ENCODE results near the gene SPTBN4.
"Not testable (repeated sequence)": the region's sequence is repeated elsewhere in the genome, so short reads cannot be mapped to it uniquely, and the experiment has no call there.

The SPTBN4 gene

DNA sequence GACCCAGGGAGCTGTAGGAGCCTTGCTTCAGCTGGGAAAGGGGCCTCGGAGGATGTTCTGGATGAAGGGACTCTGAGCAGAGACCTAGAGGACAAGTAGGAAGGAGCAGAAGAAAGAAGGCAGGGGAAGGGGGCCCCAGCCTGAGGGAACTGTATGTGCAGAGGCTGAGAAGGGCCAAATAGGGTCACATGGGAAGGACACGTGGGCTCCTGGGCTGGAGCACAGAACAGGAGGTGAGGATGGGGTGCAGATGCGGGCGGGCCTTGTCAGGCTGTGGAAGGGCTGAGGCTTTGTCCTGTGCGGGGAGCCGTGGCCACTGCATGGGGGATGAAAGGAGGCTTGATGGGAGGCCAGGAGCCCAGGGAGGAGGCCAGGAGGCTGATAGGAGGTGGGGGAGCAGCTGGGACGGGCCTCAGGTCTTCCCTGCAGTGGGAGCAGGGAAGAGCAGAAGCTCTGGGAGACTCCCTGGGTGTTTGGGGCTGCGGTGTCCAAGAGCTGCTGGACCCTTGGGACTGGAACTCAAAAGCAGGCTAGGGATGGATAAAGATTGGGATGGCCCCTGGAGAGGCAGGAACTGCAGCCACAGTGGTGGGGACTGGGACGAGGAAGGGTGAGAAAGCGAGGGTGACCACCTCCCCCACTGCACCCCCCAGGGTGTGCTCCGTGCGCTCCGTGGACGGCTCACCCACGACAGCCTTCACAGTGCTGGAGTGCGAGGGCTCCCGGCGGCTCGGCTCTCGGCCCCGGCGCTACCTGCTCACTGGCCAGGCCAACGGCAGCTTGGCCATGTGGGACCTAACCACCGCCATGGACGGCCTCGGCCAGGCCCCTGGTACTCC is 123.0 kb downstream of the SPTBN4 start:
- DNase-seq, result no peak

DNA sequence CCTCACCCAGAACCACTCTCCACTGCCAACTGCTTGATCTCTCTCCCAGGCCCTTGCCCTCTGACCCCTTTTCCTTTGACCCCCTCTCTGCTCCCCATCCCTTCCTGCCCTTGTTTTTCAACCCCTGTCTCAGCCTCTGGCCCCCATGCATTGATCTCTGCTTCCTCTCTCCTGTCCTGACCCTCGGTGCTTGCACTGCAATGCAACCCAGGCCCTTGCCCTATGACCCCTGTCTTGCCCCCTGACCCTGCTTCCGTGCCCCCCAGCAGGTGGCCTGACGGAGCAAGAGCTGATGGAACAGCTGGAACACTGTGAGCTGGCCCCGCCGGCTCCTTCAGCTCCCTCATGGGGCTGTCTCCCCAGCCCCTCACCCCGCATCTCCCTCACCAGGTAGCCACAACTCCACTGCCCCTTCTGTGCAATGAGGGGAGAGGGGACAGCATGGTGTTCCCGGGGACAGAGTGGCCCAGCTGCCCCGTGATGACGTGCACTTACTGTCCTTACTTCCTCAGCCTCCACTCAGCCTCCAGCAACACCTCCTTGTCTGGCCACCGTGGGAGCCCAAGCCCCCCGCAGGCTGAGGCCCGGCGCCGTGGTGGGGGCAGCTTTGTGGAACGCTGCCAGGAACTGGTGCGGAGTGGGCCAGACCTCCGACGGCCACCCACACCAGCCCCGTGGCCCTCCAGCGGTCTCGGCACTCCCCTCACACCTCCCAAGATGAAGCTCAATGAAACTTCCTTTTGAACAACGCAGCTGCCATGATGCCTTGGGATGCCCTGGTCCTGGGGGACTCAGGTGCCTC is 123.9 kb downstream of the SPTBN4 start:
- no peak for DNase-seq

DNA sequence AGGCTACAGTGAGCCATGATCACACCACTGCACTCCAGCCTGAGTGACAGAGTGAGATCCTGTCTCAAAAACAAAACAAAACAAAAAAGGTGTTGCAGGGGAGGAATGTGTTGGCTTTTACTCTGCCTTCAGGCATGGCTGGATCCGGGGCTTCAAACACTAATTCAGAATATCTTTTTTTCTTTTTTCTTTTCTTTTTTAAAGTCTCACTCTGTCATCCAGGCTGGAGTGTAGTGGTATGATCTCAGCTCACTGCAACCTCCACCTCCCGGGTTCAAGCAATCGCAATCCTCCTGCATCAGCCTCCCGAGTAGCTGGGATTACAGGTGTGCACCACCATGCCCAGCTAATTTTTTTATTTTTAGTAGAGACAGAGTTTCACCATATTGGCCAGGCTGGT is 124.9 kb downstream of the SPTBN4 start:
- DNase-seq, result not testable (repeated sequence)

GRCh38 chr19:40592170-40592569 is 125.4 kb downstream of the SPTBN4 start:
- DNase-seq, result no peak

DNA sequence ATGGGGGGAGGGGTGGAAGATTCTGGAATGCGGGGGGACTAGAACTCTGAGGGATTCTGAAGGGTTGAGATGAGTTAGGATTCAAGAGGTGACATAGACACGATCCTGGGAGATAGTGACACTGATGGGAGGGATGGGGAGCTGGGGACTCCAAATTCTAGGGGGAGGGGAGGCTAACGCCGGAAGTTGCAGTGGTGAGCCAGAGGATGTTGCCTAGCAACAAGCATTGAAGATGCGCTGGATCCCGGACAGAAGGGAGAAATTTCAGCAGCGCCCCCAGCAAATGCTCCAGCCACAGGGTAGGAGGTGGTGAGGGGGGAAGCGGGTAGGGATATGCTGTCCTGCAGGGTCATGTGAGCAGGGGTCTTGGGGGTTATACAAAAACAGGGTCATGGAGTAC is 127.5 kb downstream of the SPTBN4 start:
- DNase-seq, result no peak

DNA sequence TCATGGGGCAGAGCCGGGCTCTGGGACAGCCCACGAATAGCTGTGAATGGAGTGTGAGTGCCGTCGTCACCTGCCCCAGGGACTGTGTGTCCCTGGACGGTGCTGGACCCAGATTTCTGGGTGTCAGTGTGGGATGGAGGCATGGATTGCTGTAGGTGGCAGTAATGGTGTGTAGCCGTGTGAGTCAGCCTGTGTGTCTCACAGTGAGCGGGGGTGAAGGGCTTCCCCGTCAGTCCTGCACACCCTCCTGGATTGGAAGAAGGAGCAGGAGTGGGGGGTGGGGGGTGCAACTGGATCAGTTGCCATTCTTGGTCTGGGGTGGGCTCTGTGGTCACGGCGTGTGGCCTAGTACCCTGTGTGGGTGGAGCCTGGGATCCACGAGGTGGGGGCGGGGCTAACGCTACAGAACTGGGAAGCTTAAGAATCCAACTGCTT is 127.9 kb downstream of the SPTBN4 start:
- no peak for DNase-seq

DNA sequence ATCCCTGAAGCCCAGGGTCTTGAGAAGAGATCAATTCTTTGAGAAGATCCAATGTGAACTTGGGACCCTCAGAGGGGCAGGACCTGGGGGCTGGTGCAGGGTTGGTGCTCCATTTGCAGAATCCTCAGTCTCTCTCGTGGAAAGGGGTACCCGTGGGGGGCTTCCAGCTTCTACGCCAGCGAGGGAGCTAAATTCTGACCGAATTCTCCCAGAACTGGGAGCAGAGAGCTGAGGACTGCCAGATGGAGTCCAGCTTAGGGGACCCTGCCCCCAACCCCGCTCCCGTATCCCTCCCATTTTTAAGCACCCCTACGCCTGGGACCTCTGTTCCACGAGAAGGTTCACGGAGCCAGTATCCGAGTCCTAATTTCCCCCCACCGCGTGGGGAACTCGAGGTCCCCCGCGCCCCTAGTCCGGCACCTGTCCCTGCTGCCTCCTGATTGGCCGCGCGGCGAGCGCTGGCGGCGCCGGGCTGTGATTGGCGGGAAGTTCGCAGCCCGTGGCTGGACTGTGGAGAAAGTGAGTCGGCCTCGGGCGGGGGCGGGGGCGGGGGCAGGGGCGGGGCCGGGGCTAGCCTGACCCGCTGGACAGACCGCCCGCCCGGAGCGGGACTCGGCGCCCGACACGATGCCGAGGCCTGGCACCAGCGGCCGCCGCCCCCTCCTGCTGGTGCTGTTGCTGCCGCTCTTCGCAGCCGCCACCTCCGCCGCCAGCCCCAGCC is 130.0 kb downstream of the SPTBN4 start:
- DNase-seq, result no peak

- DNase-seq, result no peak
These were observed 130.6 kb downstream of the SPTBN4 start for GRCh38 chr19:40597329-40597838.

- peak; percentile 78 for DNase-seq
These were observed 131.5 kb downstream of the SPTBN4 start for GRCh38 chr19:40598121-40598917.

- no peak for DNase-seq
These were observed 132.1 kb downstream of the SPTBN4 start for GRCh38 chr19:40598918-40599307.

DNA sequence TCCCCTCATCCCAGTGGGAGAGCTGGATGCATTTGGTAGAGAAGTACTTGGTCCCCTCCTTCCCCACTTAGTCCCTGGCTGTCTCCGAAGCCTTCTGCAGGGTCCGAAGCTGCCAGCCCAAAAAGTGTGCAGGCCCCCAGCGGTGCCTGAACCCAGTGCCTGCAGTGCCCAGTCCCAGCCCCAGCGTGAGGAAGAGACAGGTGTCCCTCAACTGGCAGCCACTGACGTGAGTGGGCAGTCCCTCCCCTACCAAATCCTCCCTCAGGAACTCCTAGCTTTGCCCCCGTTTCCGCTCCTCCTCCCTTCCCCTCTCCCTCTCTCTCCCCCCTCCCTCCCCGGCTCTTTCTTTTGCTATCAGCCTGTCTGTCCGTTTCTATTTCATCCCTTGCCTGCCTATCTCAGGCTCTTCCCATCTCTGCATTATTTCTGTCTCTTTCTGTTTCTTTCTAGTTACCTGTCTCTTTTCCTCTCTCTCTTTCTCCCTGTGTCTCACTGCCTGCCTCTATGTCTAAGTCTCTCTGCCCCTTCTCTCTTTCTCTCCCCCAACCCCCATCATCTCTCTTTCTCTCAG is 132.6 kb downstream of the SPTBN4 start:
- DNase-seq, result no peak

- no peak for DNase-seq
These were observed 133.2 kb downstream of the SPTBN4 start for GRCh38 chr19:40599902-40600569.

- DNase-seq, result no peak
These were observed 133.9 kb downstream of the SPTBN4 start for GRCh38 chr19:40600570-40601133.

DNA sequence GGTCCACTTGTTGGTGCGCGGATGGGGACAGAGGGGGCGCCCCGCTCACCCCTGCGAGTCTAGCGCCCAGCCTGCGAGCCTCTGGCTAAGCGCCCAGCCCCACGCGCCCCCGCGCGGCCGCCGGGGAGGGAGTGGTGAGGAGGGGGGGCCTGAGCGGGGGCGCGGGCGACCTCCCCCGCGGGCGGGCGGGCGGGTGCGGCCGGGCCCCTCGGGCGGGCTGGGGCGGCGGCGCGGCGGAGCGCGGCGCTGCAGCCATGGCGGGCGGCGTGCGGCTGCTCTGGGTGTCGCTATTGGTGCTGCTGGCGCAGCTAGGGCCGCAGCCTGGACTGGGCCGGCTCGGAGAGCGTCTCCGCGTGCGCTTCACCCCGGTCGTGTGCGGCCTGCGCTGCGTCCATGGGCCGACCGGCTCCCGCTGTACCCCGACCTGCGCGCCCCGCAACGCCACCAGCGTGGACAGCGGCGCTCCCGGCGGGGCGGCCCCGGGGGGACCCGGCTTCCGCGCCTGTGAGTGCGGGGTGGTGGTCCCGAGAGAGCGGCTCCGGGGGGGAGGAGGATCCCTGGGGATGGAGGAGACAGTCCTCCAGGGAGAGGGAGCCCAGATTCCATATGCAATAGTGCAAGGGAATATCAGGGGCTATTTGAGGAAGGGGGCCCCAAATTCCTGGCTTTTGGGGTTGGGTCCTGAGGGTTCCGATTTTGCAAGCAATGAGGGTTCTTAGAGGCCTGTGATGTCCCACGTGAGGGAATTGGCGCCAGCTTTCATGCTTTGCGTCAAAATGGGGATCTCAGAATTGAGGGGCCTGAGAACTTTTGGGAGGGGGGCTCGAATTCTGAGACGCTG is 134.6 kb downstream of the SPTBN4 start, which contains the start of gene LTBP4:
TSS of gene LTBP4 (plus strand) at position 236 of the 841 bp plus-strand sequence. CDS start at position 255, 19 bp downstream.
- DNase-seq, result no peak

DNA sequence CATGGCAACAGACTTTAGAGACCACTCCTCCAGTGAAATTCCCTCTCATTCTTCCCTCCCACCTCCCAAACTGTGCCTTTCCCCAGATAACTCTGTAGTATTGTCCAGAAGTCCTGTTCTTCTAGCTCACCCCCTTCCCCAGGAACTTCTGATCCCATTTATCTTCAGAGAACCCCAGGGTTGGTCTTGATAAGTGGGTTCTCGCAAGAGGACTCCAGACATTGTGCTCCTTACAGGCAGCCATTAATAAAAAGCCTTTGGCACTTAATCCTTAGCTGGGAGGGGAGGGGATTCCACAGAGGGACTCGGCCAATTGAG is 136.2 kb downstream of the SPTBN4 start:
- DNase-seq, result no peak

DNA sequence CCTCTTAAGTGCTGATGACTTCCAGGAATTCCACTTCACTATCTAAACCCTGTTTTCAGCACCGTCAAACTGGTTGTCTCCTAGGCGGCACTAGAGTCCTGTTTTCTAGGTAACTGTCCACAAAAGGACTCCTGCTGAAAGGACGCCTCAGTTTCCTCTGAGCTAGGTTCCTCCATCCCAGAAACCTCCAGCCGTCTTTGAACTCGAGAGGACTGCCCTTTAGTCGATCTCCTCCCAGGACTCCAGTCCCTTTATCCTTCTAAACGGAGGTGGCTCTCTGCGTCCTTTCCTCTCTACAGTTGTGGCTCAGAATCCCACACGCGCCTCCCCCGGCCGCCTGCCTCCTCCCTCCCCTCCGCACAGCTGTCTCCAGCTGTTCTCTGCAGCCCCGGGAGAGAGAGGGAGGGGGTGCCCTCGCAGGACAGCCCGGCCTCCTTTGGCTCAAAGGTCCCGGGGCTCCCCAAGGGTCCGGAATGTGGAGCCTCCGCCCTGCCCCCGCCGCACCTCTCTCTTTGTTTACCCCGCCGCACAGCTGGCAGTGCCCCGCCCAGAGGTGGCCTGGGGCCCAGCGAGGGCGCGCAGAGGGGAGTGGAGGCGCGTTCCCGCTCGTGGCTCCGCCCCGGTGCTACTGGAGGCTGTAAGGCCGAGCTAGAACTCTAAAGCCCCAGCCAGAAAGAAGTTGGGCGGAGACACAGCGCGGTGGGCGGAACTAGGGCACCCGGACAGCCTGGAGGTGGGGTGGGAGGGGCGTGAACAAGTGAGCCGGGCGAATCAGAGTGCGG is 136.8 kb downstream of the SPTBN4 start:
- DNase-seq, result peak; percentile 93

- no peak for DNase-seq
These were observed 137.4 kb downstream of the SPTBN4 start for GRCh38 chr19:40604171-40604646.

- DNase-seq, result no peak
These were observed 137.9 kb downstream of the SPTBN4 start for GRCh38 chr19:40604647-40605215.
